ENCODE data around the gene RGSL1.

The RGSL1 gene

DNA sequence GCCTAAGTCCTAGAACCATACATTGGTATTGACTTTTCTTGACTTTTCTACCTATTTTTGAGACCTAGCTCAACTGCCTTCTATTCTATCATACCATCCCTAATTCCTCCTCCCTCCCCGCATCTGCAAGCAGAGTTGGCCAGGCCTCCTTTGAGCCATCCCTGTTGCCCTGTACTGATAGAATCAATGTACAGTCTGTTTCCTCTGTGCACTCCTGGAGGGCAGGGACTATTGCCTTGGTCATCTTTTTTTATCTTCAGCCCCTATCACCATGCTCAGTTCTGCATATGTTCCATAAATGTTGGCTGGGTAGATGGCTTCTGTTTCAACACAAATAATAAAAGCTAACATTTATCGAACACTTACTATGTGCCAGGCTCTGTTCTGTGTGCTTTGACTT lies 158.3 kb downstream of the RGSL1 start:
- no peak for DNase-seq (ENCODE audit: low spot score)
- in situ Hi-C loops (cut with MboI; ENCODE audit: low sequenced_read_pairs, unreplicated experiment), result no loop called here
- TF ChIP-seq CTCF (IDR thresholded peaks at IDR 0.05; ENCODE audit: borderline replicate concordance, control extremely low read depth, extremely low read depth, insufficient read depth, missing control alignments), result no peak

- in situ Hi-C loops (cut with MboI; ENCODE audit: low sequenced_read_pairs, unreplicated experiment), result no loop called here
- DNase-seq (ENCODE audit: low spot score), result no peak
Observed at GRCh38 chr1:182608845-182609610, 159.1 kb downstream of the RGSL1 start.

More at GRCh38 chr1:182608845-182609610, 159.1 kb downstream of the RGSL1 start:
- no peak for TF ChIP-seq CTCF (IDR thresholded peaks at IDR 0.05; ENCODE audit: borderline replicate concordance, control extremely low read depth, extremely low read depth, insufficient read depth, missing control alignments)

Data from GM13976 (cell line).